Measurements from ENCODE around the gene MSANTD7.
"Not testable (repeated sequence)": the region's sequence is repeated elsewhere in the genome, so short reads cannot be mapped to it uniquely, and the experiment has no call there.

The MSANTD7 gene

GRCh38 chr10:14837757-14838581 is at the start of gene MSANTD7, which contains the start of the genes CDNF and HSPA14:
MSANTD7 (plus strand) TSS chr10:14838306; CDS start chr10:14842285, 3,979 bp downstream.
CDNF (minus strand) TSS chr10:14838037; CDS start chr10:14837946, 91 bp downstream.
HSPA14 (plus strand) TSS chr10:14838306; CDS start chr10:14838403, 97 bp downstream.
- peak; percentile 92 to 99 (median 97) for DNase-seq (ENCODE audit: low read depth in 2 of 3, low spot score in 2 of 3)

GRCh38 chr10:14798636-14799035 is 39.5 kb upstream of the MSANTD7 start:
- DNase-seq (ENCODE audit: low read depth in 2 of 3, low spot score in 2 of 3): no peak

GRCh38 chr10:14800397-14800796 is 37.7 kb upstream of the MSANTD7 start:
- no peak for DNase-seq (ENCODE audit: low read depth in 2 of 3, low spot score in 2 of 3)

GRCh38 chr10:14801723-14802122 is 36.4 kb upstream of the MSANTD7 start:
- DNase-seq (ENCODE audit: low read depth in 2 of 3, low spot score in 2 of 3): no peak

GRCh38 chr10:14803827-14804226 is 34.3 kb upstream of the MSANTD7 start:
- DNase-seq (ENCODE audit: low read depth in 2 of 3, low spot score in 2 of 3): no peak

- no peak for DNase-seq (ENCODE audit: low read depth in 2 of 3, low spot score in 2 of 3)
Observed at GRCh38 chr10:14806318-14806717, 31.8 kb upstream of the MSANTD7 start.

- no peak for DNase-seq (ENCODE audit: low read depth in 2 of 3, low spot score in 2 of 3)
Observed at GRCh38 chr10:14810969-14811953, 26.8 kb upstream of the MSANTD7 start.

GRCh38 chr10:14812271-14812670 is 25.8 kb upstream of the MSANTD7 start:
- DNase-seq (ENCODE audit: low read depth in 2 of 3, low spot score in 2 of 3): no peak

- no peak for DNase-seq (ENCODE audit: low read depth in 2 of 3, low spot score in 2 of 3)
Observed at GRCh38 chr10:14815681-14816080, 22.4 kb upstream of the MSANTD7 start.

GRCh38 chr10:14816717-14817116 is 21.4 kb upstream of the MSANTD7 start:
- not testable (repeated sequence) for DNase-seq (ENCODE audit: low read depth in 2 of 3, low spot score in 2 of 3)

- DNase-seq (ENCODE audit: low read depth in 2 of 3, low spot score in 2 of 3): no peak
Observed at GRCh38 chr10:14820010-14820774, 17.9 kb upstream of the MSANTD7 start.

GRCh38 chr10:14820775-14821154 is 17.3 kb upstream of the MSANTD7 start:
- DNase-seq (ENCODE audit: low read depth in 2 of 3, low spot score in 2 of 3): no peak

GRCh38 chr10:14821635-14822375 is 16.3 kb upstream of the MSANTD7 start:
- DNase-seq (ENCODE audit: low read depth in 2 of 3, low spot score in 2 of 3): no peak

GRCh38 chr10:14822879-14823755 is 15.0 kb upstream of the MSANTD7 start:
- DNase-seq (ENCODE audit: low read depth in 2 of 3, low spot score in 2 of 3): no peak

- no peak for DNase-seq (ENCODE audit: low read depth in 2 of 3, low spot score in 2 of 3)
Observed at GRCh38 chr10:14823966-14824365, 14.1 kb upstream of the MSANTD7 start.

- no peak for DNase-seq (ENCODE audit: low read depth in 2 of 3, low spot score in 2 of 3)
Observed at GRCh38 chr10:14826076-14826829, 11.9 kb upstream of the MSANTD7 start.

GRCh38 chr10:14833106-14833505 is 5.0 kb upstream of the MSANTD7 start:
- DNase-seq (ENCODE audit: low read depth in 2 of 3, low spot score in 2 of 3): no peak

- no peak for DNase-seq (ENCODE audit: low read depth in 2 of 3, low spot score in 2 of 3)
Observed at GRCh38 chr10:14836208-14836607, 1.9 kb upstream of the MSANTD7 start.
